HPDE6-E6E7 (cell line): ENCODE measurements around the gene PWP2.
"Not testable (repeated sequence)": the region's sequence is repeated elsewhere in the genome, so short reads cannot be mapped to it uniquely, and the experiment has no call there.

Experiments
- DNase-seq: peaks from one replicate; pipeline ENCODE4 v3.0.0; 2011; ENCODE audit warnings: missing footprints; ENCODE audit errors: extremely low spot score

Gene PWP2

DNA sequence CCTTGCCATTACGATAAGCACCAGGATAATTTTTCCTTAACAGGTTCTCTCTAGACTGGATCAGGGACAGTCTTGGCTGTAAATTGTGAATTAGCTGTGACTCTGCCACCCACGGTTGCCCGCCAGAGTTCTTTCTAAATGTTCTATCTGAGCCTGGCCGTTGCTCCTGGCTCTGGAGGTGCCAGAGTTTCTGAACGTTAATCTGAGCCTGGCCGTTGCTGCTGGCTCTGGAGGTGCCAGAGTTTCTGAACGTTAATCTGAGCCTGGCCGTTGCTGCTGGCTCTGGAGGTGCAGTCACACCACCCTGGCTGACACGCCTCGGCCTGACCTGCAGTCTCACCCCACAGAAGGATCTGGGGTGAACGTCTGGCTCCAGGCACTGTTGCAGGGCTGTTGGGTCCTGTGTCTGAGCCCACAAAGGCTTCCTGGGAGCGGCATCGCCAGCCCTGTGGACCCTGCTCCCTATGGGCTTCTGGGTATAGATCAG, 56.0 kb downstream of the PWP2 start:
- not testable (repeated sequence) for DNase-seq

- not testable (repeated sequence) for DNase-seq
Observed at GRCh38 chr21:44165933-44166332, 58.7 kb downstream of the PWP2 start.

- DNase-seq = not testable (repeated sequence)
Observed at GRCh38 chr21:44167527-44167926, 60.3 kb downstream of the PWP2 start.

- not testable (repeated sequence) for DNase-seq
Observed at GRCh38 chr21:44170326-44170725, 63.1 kb downstream of the PWP2 start.

DNA sequence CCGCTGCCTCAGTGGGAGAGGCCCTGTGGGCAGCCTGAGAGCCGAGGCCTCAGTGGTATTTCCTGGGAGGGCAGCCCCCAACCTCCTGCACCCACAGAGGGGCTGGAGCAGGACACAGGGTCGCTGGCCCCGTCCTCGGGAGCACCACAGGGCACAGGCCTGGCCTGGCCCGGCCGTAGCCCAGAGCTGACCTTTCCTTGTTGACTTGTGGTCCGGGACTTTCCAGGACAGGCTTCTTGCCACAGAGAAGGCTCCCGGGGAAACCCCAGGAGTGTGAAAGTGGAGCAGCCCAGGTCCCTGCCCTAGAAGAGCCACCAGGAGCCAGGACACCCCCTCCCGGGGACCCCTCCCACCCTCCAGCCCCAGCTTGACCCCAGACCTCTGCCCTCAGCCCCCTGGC, 63.7 kb downstream of the PWP2 start:
- DNase-seq = not testable (repeated sequence)

- not testable (repeated sequence) for DNase-seq
Observed at GRCh38 chr21:44171962-44172572, 64.9 kb downstream of the PWP2 start.

DNA sequence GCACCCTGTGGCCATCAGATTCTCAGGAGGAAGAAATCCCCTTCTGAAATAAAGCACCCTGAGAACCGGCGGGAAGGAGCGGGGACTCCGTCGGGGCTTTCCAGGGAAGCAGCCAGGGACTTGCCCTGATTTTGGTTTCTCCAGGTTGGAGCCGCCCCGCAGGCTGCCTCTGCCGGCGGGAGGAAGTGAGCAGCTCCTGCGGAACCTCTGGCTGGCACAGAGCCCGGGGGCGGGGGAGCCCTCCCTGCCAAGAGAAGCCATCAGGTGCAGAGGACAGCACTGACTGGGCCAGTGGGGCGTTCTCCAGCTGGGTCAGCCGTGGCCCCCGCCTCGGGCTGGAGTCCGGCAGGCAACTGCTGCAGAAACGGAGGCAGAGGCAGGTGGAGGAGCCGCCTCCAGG, 65.5 kb downstream of the PWP2 start:
- not testable (repeated sequence) for DNase-seq

- not testable (repeated sequence) for DNase-seq
Observed at GRCh38 chr21:44175189-44175588, 68.0 kb downstream of the PWP2 start.

- DNase-seq = not testable (repeated sequence)
Observed at GRCh38 chr21:44176127-44176526, 68.9 kb downstream of the PWP2 start.
